ENCODE results near the gene NADSYN1. TPM values are rescaled to one million over a fixed set of nuclear protein-coding genes. Genes with fewer than 3 reads are reported as not detected.

Gene NADSYN1
- total and polyA plus RNA-seq, 10 donors, result 68.4 to 137 (median 105) TPM

- H3K36me3 ChIP-seq, result peaks cover 0 to 100% (median 93%) of the 10 kb centered on the region in 6 donors
These were observed 25.5 kb downstream of the NADSYN1 start for GRCh38 chr11:71478528-71478840.

GRCh38 chr11:71481101-71481960 is 28.3 kb downstream of the NADSYN1 start:
- peaks cover 0 to 100% (median 93%) of the 10 kb centered on the region in 6 donors for H3K36me3 ChIP-seq
- no peak overlapping the region for H3K27ac ChIP-seq
- peak; percentile 52 for DNase-seq
- no peaks in the 10 kb centered on the region for H3K9me3 ChIP-seq
- no peak for TF ChIP-seq POLR2A (IDR thresholded peaks at IDR 0.05)
- TF ChIP-seq POLR2AphosphoS5 (IDR thresholded peaks at IDR 0.05), result no peak
- TF ChIP-seq CTCF (IDR thresholded peaks at IDR 0.05 in 8 of 11, conservative IDR thresholded peaks at IDR 0.05 in 3 of 11), result no peak
- WGBS, 5 donors, result 91 to 96% (median 96%) methylated on average over 21 to 24 of the region's 24 CpGs
- no peaks in the 10 kb centered on the region for H3K27me3 ChIP-seq (replicated peaks in 1 of 7)
- intact Hi-C loops (cut with DNase I; ENCODE audit: low total_unique reads), result no loop called here
- H3K4me1 ChIP-seq, result peaks cover 0 to 17% (median 7%) of the 10 kb centered on the region in 6 donors
- H3K4me3 ChIP-seq, result no peak overlapping the region

More at GRCh38 chr11:71478528-71478840, 25.5 kb downstream of the NADSYN1 start:
- Histone ChIP-seq H3K4me3 (no peak overlapping the region), H3K27me3 (replicated peaks in 1 of 7) (no peaks in the 10 kb centered on the region), H3K4me1 (peaks cover 0 to 17% (median 7%) of the 10 kb centered on the region in 6 donors), H3K27ac (peak overlapping the region in 4 of 8 donors; percentile 11 to 50 (median 23)), H3K9me3 (no peaks in the 10 kb centered on the region)
- 77 to 90% (median 83%) methylated on average over 11 of the region's 11 CpGs for WGBS, 5 donors
- peak; percentile 68 for DNase-seq
- intact Hi-C loops (cut with DNase I; ENCODE audit: low total_unique reads), result no loop called here
- TF ChIP-seq POLR2AphosphoS5 (IDR thresholded peaks at IDR 0.05) (peak in 1 of 3 donors; percentile 58), POLR2A (IDR thresholded peaks at IDR 0.05) (no peak)

- peaks cover 0 to 17% (median 7%) of the 10 kb centered on the region in 6 donors for H3K4me1 ChIP-seq
- TF ChIP-seq POLR2A (IDR thresholded peaks at IDR 0.05) (no peak), POLR2AphosphoS5 (IDR thresholded peaks at IDR 0.05) (no peak), CTCF (IDR thresholded peaks at IDR 0.05 in 8 of 11, conservative IDR thresholded peaks at IDR 0.05 in 3 of 11) (no peak)
- no peak overlapping the region for H3K27ac ChIP-seq
- intact Hi-C loops (cut with DNase I; ENCODE audit: low total_unique reads), result no loop called here
- no peaks in the 10 kb centered on the region for H3K27me3 ChIP-seq (replicated peaks in 1 of 7)
- no peak overlapping the region for H3K4me3 ChIP-seq
- peaks cover 0 to 100% (median 90%) of the 10 kb centered on the region in 6 donors for H3K36me3 ChIP-seq
- WGBS, 5 donors, result 93 to 99% (median 98%) methylated on average over 11 to 18 of the region's 18 CpGs
- no peaks in the 10 kb centered on the region for H3K9me3 ChIP-seq
- peak; percentile 51 for DNase-seq
These were observed 29.2 kb downstream of the NADSYN1 start for GRCh38 chr11:71482216-71482615.

GRCh38 chr11:71482746-71483364 is 29.9 kb downstream of the NADSYN1 start:
- no peaks in the 10 kb centered on the region for H3K9me3 ChIP-seq
- no peak overlapping the region for H3K27ac ChIP-seq
- H3K4me3 ChIP-seq, result no peak overlapping the region
- H3K4me1 ChIP-seq, result peaks cover 0 to 13% (median 7%) of the 10 kb centered on the region in 6 donors
- intact Hi-C loops (cut with DNase I; ENCODE audit: low total_unique reads), result no loop called here
- TF ChIP-seq POLR2AphosphoS5 (IDR thresholded peaks at IDR 0.05), result no peak
- TF ChIP-seq POLR2A (IDR thresholded peaks at IDR 0.05), result no peak
- TF ChIP-seq CTCF (IDR thresholded peaks at IDR 0.05 in 8 of 11, conservative IDR thresholded peaks at IDR 0.05 in 3 of 11), result no peak
- H3K27me3 ChIP-seq (replicated peaks in 1 of 7), result no peaks in the 10 kb centered on the region
- peak; percentile 36 for DNase-seq
- H3K36me3 ChIP-seq, result peaks cover 0 to 100% (median 85%) of the 10 kb centered on the region in 6 donors
- 93 to 98% (median 97%) methylated on average over 13 of the region's 13 CpGs for WGBS, 5 donors

Data from spleen (tissue), 11 donors.